Activated naive CD4-positive, alpha-beta T cell treated with anti-CD3 and anti-CD28 coated beads, Interleukin-2, amount 50 U/mL, for 72 hours (primary cell): ENCODE measurements around the gene BLVRA. TPM values are rescaled to one million over a fixed set of nuclear protein-coding genes. Genes with fewer than 3 reads are reported as not detected.
"Not testable (repeated sequence)": the region's sequence is repeated elsewhere in the genome, so short reads cannot be mapped to it uniquely, and the experiment has no call there.

ENCODE experiments used
- ATAC-seq, 2 donors: fragments of 150-1000 bp; cut with Tn5 transposase; 2 replicates each; pipeline ENCODE4 v1.10.0; 2021; ENCODE audit warnings: mild to moderate bottlenecking in 2 of 2, moderate library complexity in 2 of 2
- DNase-seq, 2 donors: peaks; one replicate each; pipeline ENCODE4 v3.0.0; 2021 to 2022; ENCODE audit warnings: low spot score in 2 of 2
- H3K27ac Mint-ChIP-seq, 2 donors: one replicate each; pipeline ENCODE4 v1.8.0; 2022; ENCODE audit warnings: mild to moderate bottlenecking in 2 of 2, mixed read lengths in 2 of 2
- H3K36me3 Mint-ChIP-seq, 2 donors: one replicate each; pipeline ENCODE4 v1.8.0; 2022; ENCODE audit warnings: mixed read lengths in 2 of 2
- H3K9me3 Mint-ChIP-seq, 2 donors: one replicate each; pipeline ENCODE4 v1.8.0; 2022; ENCODE audit warnings: mixed read lengths in 2 of 2
- total RNA-seq, 2 donors: library from RNA; stranded (reverse); gene quantifications; one replicate each; pipeline ENCODE4 v1.2.3, GENCODE V29; 2022

The BLVRA gene
- total RNA-seq, 2 donors from 2014 or later: 28.3 to 29.6 TPM

DNA sequence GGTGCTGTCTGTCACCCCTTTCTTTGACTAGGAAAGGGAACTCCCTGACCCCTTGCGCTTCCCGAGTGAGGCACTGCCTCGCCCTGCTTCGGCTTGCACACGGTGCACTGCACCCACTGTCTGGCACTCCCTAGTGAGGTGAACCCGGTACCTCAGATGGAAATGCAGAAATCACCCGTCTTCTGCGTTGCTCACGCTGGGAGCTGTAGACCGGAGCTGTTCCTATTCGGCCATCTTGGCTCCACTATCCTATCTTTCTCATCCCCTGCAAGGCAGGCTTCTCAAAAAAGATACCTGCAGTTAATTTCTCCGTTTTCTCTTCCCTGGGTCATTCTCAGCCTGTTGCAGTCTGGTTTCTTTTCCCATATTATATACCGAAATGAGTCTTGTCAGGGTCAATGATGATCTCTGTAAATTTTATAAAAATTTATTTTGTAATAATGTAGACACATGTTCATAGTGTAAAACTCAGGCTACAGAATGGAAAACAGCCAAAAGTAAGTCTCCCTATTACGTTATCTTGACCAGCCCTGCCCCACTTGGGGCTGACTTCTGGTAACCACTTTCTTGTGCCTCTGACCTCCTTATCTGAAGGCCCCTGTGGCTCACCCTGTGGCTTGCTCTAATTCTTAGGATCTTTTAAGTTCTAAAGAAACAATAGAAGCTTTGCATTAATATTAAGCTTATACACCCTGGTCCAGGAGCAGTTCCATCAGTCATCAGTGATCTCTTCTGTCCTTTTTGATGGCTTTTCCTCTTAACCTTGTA lies 20.7 kb downstream of the BLVRA start:
- ATAC-seq: no peak
- no peak overlapping the region for H3K27ac Mint-ChIP-seq
- peaks cover 4 to 15% of the 10 kb centered on the region in 2 donors for H3K36me3 Mint-ChIP-seq
- H3K9me3 Mint-ChIP-seq: peaks cover 0 to 4% of the 10 kb centered on the region in 2 donors
- DNase-seq: no peak

DNA sequence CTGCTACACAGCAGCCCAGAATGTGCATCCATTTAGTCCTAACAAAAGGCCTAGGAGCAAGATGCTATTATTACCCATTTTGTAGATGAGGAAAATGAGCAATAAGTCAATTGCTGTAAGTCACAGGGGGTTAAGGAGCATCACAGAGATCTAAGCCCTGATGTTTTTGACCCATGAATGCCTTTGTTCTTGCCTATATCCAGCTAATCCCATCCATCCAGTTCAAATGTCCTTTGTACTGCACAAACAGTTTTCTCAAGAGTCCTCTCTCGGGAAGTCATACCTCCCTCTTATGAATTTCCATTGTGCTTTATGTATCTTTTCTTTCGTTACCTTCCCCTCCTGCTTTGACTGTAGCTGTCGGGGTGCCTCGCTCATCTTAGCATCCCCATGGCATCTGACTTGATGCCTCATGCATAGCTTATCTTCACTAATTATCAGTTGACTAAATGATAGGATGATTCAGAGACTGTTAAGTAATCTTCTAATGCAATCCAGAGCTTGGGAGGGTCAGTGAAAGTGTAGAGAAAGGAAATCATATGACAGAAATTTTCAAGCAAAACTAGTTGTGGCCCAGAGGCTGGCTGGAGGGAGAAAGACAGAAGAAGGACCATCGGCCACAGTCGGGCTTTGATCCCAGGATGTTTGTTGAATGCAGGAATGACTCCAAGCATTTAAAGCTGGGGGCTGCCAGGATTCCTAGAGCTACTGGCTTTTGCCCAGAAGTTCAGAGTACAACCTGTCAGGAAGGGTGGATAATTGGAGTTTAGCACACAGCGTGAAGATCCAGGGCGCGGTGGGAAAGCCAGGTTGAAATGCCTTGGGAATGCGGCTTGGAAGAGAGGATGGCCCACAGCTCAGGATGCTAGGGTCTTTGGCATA lies 23.5 kb downstream of the BLVRA start:
- Mint-ChIP-seq H3K27ac (no peak overlapping the region), H3K9me3 (peaks cover 0 to 4% of the 10 kb centered on the region in 2 donors), H3K36me3 (peaks cover 0 to 15% of the 10 kb centered on the region in 2 donors)
- no peak for ATAC-seq
- no peak for DNase-seq

DNA sequence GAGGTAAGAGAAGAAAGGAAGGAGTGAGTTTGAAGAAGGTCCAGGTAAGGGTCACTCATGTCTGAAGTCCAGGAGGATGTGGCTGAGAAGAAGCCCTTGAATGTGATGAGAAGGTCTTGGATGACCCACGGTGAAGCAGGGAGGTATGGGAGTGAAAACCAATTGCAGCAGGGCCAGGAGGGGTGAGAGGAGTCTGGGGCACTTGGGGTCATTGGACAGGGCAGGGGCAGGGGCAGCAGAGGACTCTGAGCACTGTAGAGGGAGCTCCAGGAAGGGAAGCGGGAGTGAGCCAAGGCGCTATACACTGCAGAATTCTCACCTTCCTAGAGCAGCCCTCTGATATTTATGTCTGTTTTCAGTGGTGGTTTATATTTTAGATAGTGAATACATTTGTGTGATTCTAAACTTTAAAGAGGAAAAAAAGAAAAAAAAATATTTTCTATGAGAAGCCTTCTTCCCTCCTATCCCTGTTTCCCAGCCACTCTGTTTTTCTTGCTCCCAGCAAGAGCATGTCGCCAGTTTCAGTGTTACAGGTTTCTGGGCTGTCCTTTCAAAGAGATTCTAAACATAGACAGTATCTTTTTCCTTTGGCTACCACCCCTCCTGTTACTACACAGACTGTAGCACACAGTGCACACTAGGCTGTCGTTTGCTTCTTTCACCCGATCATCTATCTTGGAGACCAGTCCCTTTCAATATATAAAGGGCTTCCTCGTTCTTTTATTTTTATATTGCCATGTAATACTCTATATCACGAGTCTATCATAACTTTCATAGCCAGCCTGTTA lies 24.5 kb downstream of the BLVRA start:
- DNase-seq (no peak), ATAC-seq (no peak)
- Mint-ChIP-seq H3K9me3 (no peaks in the 10 kb centered on the region), H3K36me3 (peaks cover 0 to 10% of the 10 kb centered on the region in 2 donors), H3K27ac (no peak overlapping the region)

DNA sequence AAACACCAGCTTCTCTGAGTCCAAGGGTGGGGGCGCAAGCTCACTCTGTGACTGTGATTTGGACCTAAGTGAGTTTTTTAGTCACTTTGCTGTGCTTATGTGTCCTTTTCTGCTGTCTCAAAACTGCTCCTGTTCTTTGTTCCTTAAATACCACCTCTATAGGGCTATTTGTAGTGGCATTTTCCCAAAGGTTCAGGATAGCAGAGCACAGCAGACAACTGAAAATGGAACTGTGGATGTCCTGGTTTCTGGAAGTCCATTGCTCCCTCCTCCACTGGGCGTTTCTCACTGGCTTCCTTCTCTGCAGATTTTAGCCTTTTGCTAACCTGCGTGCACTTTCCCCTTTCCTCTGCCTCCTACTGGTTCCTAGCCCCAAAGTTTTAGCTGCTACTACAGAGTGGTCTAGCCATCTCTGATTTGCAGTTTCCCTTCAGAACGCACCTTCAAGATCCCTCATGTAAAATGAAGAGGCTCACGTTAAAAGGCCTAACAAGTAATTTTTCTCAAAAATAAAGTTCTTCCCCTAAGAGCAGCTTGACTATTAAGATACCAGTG lies 25.6 kb downstream of the BLVRA start:
- Mint-ChIP-seq H3K9me3 (no peaks in the 10 kb centered on the region), H3K27ac (no peak overlapping the region), H3K36me3 (peaks cover 0 to 4% of the 10 kb centered on the region in 2 donors)
- ATAC-seq: no peak
- no peak for DNase-seq

DNA sequence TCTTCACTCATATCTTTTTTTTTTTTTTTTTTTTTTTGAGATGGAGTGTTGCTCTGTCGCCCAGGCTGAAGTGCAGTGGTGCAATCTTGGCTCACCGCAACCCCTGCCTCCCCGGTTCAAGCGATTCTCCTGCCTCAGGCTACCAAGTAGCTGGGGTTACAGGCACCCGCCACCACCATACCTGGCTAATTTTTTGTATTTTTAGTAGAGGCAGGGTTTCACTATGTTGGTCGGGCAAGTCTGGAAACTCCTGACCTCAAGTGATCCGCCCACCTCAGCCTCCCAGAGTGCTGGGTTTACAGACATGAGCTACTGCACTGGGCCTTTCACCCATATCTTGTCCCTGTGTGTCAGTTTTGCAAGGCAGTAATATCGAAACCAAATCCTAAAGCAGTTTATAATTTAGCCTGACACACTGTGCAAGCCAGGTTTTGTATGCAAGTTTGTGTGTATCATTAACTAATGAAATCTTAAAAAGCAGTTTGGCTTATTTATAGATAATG lies 26.2 kb downstream of the BLVRA start:
- peak; percentile 59 to 79 for ATAC-seq
- peak in 1 of 2 donors; percentile 11 for DNase-seq
- H3K27ac Mint-ChIP-seq, H3K9me3 Mint-ChIP-seq, H3K36me3 Mint-ChIP-seq: not testable (repeated sequence)

DNA sequence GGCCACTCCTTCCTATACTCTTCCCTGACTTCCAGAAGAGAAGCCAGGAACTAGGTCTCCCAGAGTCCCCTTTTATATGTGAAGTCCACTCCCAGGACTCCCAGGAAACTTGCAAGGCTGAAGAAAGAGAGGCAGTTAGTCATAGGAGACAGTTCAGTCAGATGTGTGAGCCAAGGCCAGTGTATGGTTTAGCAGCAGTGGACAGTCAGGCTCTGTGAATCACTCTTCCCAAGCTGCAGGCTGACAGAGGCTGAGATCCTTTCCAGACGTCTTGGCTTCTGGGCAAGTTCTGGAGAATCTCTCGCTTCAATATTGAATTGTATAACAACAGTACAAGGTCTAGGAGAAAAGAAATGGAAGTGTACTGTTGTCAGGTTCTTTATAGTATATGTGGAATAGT lies 26.9 kb downstream of the BLVRA start:
- Mint-ChIP-seq H3K9me3 (no peaks in the 10 kb centered on the region), H3K36me3 (no peaks in the 10 kb centered on the region), H3K27ac (no peak overlapping the region)
- DNase-seq (no peak), ATAC-seq (no peak)

DNA sequence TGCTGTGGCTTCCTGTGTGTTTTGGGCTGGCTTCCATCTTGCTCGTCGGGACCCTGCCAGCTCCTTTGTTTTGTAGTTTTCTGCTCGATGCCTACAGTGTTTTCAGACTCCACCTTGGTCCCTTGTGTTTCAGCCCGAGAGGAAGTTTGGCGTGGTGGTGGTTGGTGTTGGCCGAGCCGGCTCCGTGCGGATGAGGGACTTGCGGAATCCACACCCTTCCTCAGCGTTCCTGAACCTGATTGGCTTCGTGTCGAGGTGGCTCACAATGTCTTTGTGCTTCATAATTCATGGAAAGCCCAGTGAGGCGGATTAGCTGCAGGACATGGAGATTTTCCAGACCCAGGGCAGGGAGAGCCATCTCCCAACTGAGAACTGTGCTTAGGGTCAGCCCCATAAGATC lies 29.3 kb downstream of the BLVRA start:
- DNase-seq (no peak), ATAC-seq (no peak)
- peaks cover 0 to 4% of the 10 kb centered on the region in 2 donors for H3K36me3 Mint-ChIP-seq
- no peak overlapping the region for H3K27ac Mint-ChIP-seq
- H3K9me3 Mint-ChIP-seq: no peaks in the 10 kb centered on the region

DNA sequence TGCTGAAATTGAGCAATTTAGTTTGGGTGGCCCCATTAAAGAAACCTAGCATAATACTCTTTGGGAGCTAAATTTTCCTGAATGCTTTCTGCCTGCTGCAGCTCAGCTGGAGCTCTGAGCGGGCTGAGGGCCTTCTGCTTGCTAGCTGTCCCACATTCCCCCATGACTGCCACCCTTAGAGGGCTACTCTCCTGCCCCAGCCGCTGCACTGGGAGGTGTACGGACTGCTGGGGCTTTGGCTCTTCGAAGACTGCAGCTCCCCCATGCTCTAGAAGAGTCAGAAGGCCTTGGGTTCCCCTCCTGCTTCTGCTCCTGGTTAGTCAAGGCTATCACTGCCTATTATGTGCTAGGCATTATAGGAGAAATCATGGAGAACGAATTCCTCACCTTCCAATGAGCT lies 31.5 kb downstream of the BLVRA start:
- DNase-seq (no peak), ATAC-seq (no peak)
- no peaks in the 10 kb centered on the region for H3K9me3 Mint-ChIP-seq
- peaks cover 0 to 4% of the 10 kb centered on the region in 2 donors for H3K36me3 Mint-ChIP-seq
- H3K27ac Mint-ChIP-seq: peak overlapping the region in 1 of 2 donors; percentile 30

DNA sequence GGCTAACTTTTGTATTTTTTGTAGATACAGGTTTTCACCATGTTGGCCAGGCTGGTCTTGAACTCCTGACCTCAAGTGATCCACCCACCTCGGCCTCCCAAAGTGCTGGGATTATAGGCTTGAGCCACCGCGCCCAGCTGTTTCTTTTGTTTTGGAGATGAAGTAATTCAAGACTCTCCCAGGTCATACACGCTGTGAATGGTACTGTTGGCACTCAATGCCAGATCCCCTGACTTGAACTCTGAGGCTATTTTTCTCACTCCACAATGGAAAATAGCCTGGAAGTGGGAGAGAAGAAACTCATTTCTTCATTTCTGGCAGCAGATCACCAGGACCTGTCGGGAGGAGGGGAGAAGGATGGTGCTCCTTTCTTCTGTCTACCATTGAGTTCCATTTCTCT lies 32.4 kb downstream of the BLVRA start:
- Mint-ChIP-seq H3K9me3 (no peaks in the 10 kb centered on the region), H3K36me3 (peaks cover 0 to 4% of the 10 kb centered on the region in 2 donors), H3K27ac (no peak overlapping the region)
- ATAC-seq (no peak), DNase-seq (no peak)

DNA sequence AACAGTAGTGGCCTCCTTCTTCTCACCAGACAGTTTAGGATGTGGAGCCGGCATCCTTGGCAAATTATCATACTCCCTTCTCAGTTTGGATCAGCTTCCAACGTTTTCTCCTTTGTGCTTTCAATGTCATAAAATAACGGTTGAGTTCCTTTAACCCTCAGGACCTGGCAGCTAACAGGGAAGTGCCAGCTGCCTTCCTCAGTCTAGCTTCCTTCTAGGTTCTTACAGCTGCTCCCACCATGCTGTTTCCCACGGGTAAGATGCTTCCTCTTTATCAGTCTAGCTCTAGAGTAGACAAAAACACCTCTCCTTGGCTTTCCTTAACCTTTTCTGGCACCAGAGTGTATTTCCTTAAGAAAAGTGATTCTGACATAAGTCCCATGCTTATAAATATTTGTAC lies 33.2 kb downstream of the BLVRA start:
- Mint-ChIP-seq H3K27ac (no peak overlapping the region), H3K9me3 (no peaks in the 10 kb centered on the region), H3K36me3 (peaks cover 0 to 4% of the 10 kb centered on the region in 2 donors)
- no peak for ATAC-seq
- DNase-seq: no peak

DNA sequence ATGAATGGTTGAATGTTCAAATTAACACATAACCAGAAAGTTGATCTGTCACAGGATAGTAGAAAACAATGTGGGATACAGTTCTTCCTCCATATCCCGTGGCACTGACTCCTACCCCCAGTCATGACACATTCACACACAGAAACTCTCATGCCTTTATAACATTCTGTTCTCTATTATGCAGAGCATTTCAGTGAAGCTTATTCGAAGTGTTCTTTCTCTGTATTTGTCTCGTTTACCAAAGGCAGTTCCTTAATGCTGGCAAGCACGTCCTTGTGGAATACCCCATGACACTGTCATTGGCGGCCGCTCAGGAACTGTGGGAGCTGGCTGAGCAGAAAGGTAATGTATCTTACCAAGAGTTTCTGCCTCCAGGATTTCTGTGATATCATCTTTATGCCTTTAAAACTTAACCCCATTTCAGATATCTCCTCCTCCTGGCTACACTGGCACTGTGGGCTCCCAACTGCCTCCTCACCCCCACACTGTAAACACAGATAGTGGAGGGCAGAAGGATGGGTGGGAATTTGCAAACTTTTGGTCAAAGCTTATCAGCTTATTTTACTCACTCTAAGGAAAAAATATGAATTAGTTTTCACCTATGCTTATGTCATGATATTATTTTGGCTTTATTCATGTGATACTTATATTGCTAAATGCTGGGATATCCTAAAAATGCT lies 34.1 kb downstream of the BLVRA start:
- Mint-ChIP-seq H3K27ac (no peak overlapping the region), H3K36me3 (peaks cover 0 to 4% of the 10 kb centered on the region in 2 donors), H3K9me3 (no peaks in the 10 kb centered on the region)
- DNase-seq (no peak), ATAC-seq (no peak)

DNA sequence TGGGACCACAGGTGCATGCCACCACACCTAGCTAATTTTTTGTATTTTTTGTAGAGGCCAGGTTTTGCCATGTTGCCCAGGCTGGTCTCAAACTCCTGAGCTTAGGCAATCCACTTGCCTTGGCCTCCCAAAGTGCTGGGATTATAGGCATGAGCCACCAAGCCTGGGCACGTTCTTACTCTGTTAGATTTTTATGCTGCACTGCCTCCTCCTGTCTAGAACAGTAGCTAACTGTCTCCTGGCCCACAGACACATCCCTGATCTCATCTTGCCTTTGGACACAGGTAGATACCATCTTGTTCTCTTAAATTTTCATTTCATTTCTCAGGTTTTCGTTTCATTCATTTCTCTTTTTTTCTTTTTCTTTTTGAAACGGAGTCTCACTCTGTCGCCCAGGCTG lies 41.1 kb downstream of the BLVRA start:
- Mint-ChIP-seq H3K36me3 (peaks cover 0 to under 1% of the 10 kb centered on the region in 2 donors), H3K27ac (no peak overlapping the region), H3K9me3 (no peaks in the 10 kb centered on the region)
- no peak for ATAC-seq
- no peak for DNase-seq

DNA sequence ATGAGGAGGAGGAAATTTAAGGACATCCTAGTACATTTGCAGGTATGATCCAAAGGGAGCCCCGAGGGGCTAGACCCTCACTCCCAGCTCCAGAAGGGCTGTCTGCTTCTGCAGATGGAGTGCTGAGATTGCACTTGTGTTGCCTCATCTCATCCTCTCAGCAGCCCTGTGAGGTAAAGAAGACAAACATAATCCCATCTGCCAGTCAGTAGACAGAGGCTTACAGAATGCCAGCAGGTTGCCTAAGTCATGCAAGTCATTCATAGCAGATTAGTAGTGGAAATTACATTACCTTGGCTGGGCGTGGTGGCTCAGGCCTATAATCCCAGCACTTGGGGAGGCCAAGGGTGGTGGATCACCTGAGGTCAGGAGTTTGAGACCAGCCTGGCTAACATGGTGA lies 45.4 kb downstream of the BLVRA start:
- no peak overlapping the region for H3K27ac Mint-ChIP-seq
- H3K9me3 Mint-ChIP-seq: no peaks in the 10 kb centered on the region
- peaks cover 10% of the 10 kb centered on the region in 2 donors for H3K36me3 Mint-ChIP-seq
- ATAC-seq (no peak), DNase-seq (no peak)

DNA sequence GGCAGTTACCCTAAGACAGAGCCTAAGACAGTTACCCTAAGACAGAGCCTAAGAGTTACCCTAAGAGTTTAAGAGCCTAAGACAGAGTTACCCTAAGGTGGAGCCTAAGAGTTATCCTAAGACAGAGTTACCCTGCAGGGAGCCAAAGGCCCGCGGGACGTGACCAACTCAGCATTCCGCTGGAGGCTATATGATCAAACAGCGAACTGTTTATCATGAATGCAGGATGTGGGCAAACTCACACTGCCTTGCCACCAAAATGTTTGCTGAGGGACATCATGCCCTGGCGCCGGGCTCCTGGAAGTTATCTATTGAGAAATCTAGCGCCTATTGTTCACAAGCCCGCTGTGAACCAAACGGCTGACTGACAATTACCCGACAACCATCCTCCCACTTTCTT lies 49.9 kb downstream of the BLVRA start:
- no peak for ATAC-seq
- H3K9me3 Mint-ChIP-seq: no peaks in the 10 kb centered on the region
- DNase-seq: no peak

DNA sequence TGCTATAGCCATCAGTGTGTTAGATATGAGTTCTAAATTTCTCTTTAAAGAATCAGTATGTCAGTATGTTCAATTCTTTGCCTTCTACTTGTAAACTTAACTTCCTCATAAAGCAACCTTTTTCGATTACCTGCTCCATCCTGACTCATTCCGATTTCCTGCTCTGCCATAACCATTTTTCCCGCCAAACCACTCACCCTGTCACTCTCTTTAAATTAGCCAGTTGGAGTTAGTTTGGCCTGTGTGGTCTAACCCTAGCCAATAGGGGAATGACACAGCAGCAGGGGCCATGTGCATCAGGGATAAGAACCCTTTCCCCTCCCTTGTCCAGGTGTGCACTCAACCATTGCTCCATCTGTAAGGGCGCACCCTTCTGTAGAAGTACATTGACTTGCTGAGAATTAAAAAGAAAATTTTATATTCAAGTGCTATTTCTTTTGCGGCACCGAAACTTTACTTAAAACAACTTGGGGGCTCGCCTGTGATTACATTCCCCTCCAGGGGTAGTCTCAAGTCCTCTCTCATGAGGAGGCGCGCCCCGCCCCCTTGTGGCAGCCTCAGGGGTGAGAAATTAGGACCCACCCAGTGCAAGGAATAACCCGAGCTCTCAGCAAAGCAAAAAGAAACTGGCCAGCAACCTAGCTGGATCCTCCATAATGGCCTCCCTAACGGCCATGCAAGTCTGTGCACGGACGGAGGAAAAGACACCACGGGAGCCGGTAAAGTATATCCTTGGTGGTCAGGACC lies 51.9 kb downstream of the BLVRA start:
- peaks cover 10 to 11% of the 10 kb centered on the region in 2 donors for H3K36me3 Mint-ChIP-seq
- DNase-seq: peak in 1 of 2 donors; percentile 43
- H3K9me3 Mint-ChIP-seq, ATAC-seq, H3K27ac Mint-ChIP-seq: not testable (repeated sequence)

More for the DNA sequence above, 49.9 kb downstream of the BLVRA start:
- H3K36me3 Mint-ChIP-seq: peaks cover 10 to 11% of the 10 kb centered on the region in 2 donors
- H3K27ac Mint-ChIP-seq: no peak overlapping the region
